ENCODE results near the gene LCE3D. TPM values are rescaled to one million over a fixed set of nuclear protein-coding genes. Genes with fewer than 3 reads are reported as not detected.
"Not testable (repeated sequence)": the region's sequence is repeated elsewhere in the genome, so short reads cannot be mapped to it uniquely, and the experiment has no call there.

LCE3D gene
- total and polyA plus RNA-seq, 3 donors from 2014 or later, result not detected

DNA sequence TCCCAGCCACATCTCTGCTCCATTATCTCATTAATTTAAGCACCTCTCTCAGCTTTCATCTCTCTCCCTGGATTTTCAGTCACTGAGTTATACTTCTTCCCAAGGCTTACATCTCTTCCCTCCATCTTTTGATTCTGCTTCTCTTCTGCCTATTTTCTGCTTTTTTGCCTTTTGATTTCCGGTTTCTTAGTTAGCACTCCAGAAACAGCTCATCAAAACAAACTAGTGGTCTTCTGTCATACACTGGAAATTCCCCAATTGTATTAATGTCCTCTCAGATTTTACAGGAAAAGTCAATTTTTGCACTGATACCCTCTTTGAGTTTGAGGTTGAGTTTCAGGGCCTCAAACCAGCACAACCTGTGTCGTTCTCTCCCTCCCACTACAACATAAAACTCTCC, 15.2 kb downstream of the LCE3D start:
- TF ChIP-seq, protein P1, sequence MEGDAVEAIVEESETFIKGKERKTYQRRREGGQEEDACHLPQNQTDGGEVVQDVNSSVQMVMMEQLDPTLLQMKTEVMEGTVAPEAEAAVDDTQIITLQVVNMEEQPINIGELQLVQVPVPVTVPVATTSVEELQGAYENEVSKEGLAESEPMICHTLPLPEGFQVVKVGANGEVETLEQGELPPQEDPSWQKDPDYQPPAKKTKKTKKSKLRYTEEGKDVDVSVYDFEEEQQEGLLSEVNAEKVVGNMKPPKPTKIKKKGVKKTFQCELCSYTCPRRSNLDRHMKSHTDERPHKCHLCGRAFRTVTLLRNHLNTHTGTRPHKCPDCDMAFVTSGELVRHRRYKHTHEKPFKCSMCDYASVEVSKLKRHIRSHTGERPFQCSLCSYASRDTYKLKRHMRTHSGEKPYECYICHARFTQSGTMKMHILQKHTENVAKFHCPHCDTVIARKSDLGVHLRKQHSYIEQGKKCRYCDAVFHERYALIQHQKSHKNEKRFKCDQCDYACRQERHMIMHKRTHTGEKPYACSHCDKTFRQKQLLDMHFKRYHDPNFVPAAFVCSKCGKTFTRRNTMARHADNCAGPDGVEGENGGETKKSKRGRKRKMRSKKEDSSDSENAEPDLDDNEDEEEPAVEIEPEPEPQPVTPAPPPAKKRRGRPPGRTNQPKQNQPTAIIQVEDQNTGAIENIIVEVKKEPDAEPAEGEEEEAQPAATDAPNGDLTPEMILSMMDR (IDR thresholded peaks at IDR 0.05), result no peak
- TF ChIP-seq POLR2A (IDR thresholded peaks at IDR 0.05), result no peak
- intact Hi-C loops (cut with DNase I; ENCODE audit: low total_unique reads), result no loop called here
- Histone ChIP-seq H3K27ac (no peak overlapping the region), H3K27me3 (no peaks in the 10 kb centered on the region), H3K9me3 (no peaks in the 10 kb centered on the region), H3K4me1 (no peaks in the 10 kb centered on the region), H3K4me3 (no peak overlapping the region), H3K36me3 (ENCODE audit: low read depth, missing control alignments) (no peaks in the 10 kb centered on the region)
- no peak for DNase-seq
- WGBS, 2 donors, result 77 to 79% methylated on average over 2 of the region's 2 CpGs

DNA sequence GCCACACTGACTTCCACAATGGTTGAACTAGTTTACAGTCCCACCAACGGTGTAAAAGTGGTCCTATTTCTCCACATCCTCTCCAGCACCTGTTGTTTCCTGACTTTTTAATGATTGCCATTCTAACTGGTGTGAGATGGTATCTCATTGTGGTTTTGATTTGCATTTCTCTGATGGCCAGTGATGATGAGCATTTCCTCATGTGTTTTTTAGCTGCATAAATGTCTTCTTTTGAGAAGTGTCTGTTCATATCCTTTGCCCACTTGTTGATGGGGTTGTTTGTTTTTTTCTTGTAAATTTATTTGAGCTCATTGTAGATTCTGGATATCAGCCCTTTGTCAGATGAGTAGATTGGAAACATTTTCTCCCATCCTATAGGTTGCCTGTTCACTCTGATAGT, 32.0 kb downstream of the LCE3D start:
- H3K36me3 ChIP-seq (ENCODE audit: low read depth, missing control alignments); DNase-seq; H3K4me1 ChIP-seq; H3K9me3 ChIP-seq; intact Hi-C loops (cut with DNase I; ENCODE audit: low total_unique reads); H3K27me3 ChIP-seq; H3K4me3 ChIP-seq; H3K27ac ChIP-seq: not testable (repeated sequence)
- WGBS, 2 donors, result 100% methylated on average over 1 of the region's 1 CpG; no CpG with 5 or more reads in 1 of the 2 donors

DNA sequence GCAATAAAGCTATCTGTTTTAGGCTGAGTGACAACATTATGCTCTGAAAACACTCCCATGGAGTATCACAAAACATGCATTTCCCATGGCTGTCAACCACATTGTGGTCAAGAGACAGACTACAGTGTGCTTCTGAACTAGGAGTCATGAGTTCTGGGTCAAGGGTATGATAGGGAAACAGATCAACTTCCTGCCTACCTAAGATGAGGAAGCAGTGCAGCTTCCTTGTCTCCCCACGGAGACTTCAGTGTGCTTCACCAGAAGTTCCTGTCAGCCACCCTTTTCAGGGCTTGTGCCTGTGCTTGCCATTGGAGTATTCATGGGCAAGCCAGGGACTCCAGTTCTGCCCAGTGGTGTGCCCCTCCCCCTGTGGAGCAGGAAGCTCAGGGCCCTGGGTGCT, 33.6 kb downstream of the LCE3D start:
- H3K9me3 ChIP-seq, result no peaks in the 10 kb centered on the region
- no peaks in the 10 kb centered on the region for H3K27me3 ChIP-seq
- TF ChIP-seq, protein P1 (IDR thresholded peaks at IDR 0.05), result no peak
- TF ChIP-seq POLR2A (IDR thresholded peaks at IDR 0.05), result no peak
- H3K36me3 ChIP-seq (ENCODE audit: low read depth, missing control alignments), result no peaks in the 10 kb centered on the region
- H3K4me1 ChIP-seq, result no peaks in the 10 kb centered on the region
- DNase-seq, result no peak
- no peak overlapping the region for H3K27ac ChIP-seq
- 65 to 100% methylated on average over 1 of the region's 1 CpG for WGBS, 2 donors
- intact Hi-C loops (cut with DNase I; ENCODE audit: low total_unique reads), result no loop called here
- H3K4me3 ChIP-seq, result no peak overlapping the region

DNA sequence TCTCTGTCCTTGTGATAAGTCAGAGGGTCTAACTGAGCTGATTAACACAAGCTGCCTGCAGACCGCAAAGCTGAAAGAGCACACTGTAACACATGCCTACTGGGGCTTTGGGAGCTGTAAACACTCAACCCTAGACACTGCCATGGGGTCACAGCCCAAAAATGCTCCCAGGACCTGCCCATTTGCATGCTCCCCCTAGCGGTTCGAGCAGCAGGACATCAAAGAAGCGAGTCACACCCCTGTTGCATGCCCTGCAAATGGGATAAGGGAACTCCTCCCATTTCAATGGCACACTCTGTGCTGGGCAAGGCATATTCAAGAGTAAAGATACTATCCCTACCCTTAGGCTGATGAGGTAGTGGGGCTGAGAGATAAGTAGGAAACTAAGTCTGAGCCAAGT, 36.5 kb downstream of the LCE3D start:
- DNase-seq, result no peak
- Histone ChIP-seq H3K27me3 (no peaks in the 10 kb centered on the region), H3K4me3 (no peak overlapping the region), H3K4me1 (no peaks in the 10 kb centered on the region), H3K27ac (no peak overlapping the region), H3K36me3 (ENCODE audit: low read depth, missing control alignments) (no peaks in the 10 kb centered on the region), H3K9me3 (no peaks in the 10 kb centered on the region)
- intact Hi-C loops (cut with DNase I; ENCODE audit: low total_unique reads), result no loop called here
- WGBS, 2 donors, result 42 to 50% methylated on average over 4 of the region's 4 CpGs
- TF ChIP-seq POLR2A (IDR thresholded peaks at IDR 0.05), result no peak
- TF ChIP-seq, protein P1 (IDR thresholded peaks at IDR 0.05), result peak in 1 of 3 experiments; percentile 13

DNA sequence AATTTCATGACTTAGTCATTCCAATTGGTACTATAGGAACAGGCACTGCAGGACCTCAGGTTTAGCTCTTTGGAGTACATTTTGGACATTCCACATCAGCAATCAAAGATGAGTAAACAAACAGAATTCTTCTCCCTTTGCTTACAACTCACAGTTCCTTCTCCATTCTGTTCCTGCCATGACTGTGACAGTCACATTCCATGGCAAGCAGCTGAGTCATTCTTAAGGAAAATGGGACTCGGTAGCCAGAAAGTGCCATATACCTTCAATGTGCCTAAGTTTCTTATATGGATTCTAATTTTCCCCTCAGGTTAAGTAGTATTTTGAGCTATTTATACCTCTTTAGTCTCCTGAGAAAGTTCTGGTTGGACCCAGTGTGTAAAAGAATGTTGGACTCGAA, 40.4 kb downstream of the LCE3D start:
- intact Hi-C loops (cut with DNase I; ENCODE audit: low total_unique reads), result no loop called here
- Histone ChIP-seq H3K27me3 (no peaks in the 10 kb centered on the region), H3K27ac (no peak overlapping the region), H3K4me1 (peaks cover 4% of the 10 kb centered on the region), H3K9me3 (no peaks in the 10 kb centered on the region), H3K4me3 (no peak overlapping the region), H3K36me3 (ENCODE audit: low read depth, missing control alignments) (no peaks in the 10 kb centered on the region)
- no peak for TF ChIP-seq POLR2A (IDR thresholded peaks at IDR 0.05)
- TF ChIP-seq, protein P1 (IDR thresholded peaks at IDR 0.05), result no peak
- no peak for DNase-seq
- 74 to 85% methylated on average over 2 of the region's 2 CpGs for WGBS, 2 donors
